ENCODE measurements around the gene PHC2.

GRCh38 chr1:33397125-33397506, 33.8 kb downstream of the PHC2 start:
- TF ChIP-seq, protein P1, sequence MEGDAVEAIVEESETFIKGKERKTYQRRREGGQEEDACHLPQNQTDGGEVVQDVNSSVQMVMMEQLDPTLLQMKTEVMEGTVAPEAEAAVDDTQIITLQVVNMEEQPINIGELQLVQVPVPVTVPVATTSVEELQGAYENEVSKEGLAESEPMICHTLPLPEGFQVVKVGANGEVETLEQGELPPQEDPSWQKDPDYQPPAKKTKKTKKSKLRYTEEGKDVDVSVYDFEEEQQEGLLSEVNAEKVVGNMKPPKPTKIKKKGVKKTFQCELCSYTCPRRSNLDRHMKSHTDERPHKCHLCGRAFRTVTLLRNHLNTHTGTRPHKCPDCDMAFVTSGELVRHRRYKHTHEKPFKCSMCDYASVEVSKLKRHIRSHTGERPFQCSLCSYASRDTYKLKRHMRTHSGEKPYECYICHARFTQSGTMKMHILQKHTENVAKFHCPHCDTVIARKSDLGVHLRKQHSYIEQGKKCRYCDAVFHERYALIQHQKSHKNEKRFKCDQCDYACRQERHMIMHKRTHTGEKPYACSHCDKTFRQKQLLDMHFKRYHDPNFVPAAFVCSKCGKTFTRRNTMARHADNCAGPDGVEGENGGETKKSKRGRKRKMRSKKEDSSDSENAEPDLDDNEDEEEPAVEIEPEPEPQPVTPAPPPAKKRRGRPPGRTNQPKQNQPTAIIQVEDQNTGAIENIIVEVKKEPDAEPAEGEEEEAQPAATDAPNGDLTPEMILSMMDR (optimal IDR thresholded peaks at IDR 0.05 in 1 of 3, IDR thresholded peaks at IDR 0.05 in 1 of 3, conservative IDR thresholded peaks at IDR 0.05 in 1 of 3; ENCODE audit: extremely low read depth in 1 of 3, insufficient read depth in 2 of 3, low read length in 3 of 3), result no peak
- TF ChIP-seq EZH2 (IDR thresholded peaks at IDR 0.05; ENCODE audit: low read length), result no peak
